Mucosa of descending colon (tissue), 3 donors: ENCODE results near the gene MADD. TPM values are rescaled to one million over a fixed set of nuclear protein-coding genes. Genes with fewer than 3 reads are reported as not detected.

Experiments used
- ATAC-seq: fragments of 200-7000 bp; cut with Tn5 transposase; one replicate; pipeline ENCODE4 v1.9.1; 2020; ENCODE audit warnings: mild to moderate bottlenecking, moderate library complexity
- DNase-seq, 3 donors: peaks; one replicate each; pipeline ENCODE4 v3.0.0-alpha.2; 2020
- H3K36me3 ChIP-seq: fragments of 200-600 bp; one replicate; pipeline ENCODE4 v1.8.0; 2021; ENCODE audit warnings: low read depth, mild to moderate bottlenecking
- H3K4me1 ChIP-seq: fragments of 200-600 bp; one replicate; pipeline ENCODE4 v1.8.0; 2021; ENCODE audit warnings: low read depth, mild to moderate bottlenecking
- H3K4me3 ChIP-seq: fragments of 200-600 bp; one replicate; pipeline ENCODE4 v1.8.0; 2021; ENCODE audit warnings: mild to moderate bottlenecking
- H3K9me3 ChIP-seq: fragments of 200-600 bp; one replicate; pipeline ENCODE4 v1.8.0; 2021; ENCODE audit warnings: mild to moderate bottlenecking
- CTCF ChIP-seq: fragments of 200-600 bp; IDR thresholded peaks from one replicate; pipeline ENCODE4 v1.8.0; 2022; ENCODE audit warnings: antibody characterized with exemption, mild to moderate bottlenecking
- intact Hi-C, 2 donors: fragments of 100-400 bp; cut with DNase I in 1 of 2; cut with micrococcal nuclease in 1 of 2; formaldehyde crosslinking; loops; one replicate each; pipeline versions ENCODE4 v1.11.0 to v1.11.1; 2022; cut with DNase I, micrococcal nuclease
- total RNA-seq, 3 donors: library from RNA; stranded (reverse); fragmentation: NEBNext Ultra II Directional in 2 of 3; extraction: Animal tissue kit (Norgen Biotek cat#: 25700) in 2 of 3; gene quantifications; one replicate each; pipeline versions ENCODE4 v1.2.1 to v1.2.4, GENCODE V29; 2021 to 2023
- donor health status: DM: no; HTN: no; CAD: no; lungs with moderate emphysema.
- donor health status: DM: no; HTN: no; CAD: no.
- donor health status: DM: no; HTN: yes; CAD: no.

The MADD gene
- total RNA-seq, 3 donors from 2014 or later: 45.0 to 69.6 (median 67.3) TPM

- Histone ChIP-seq H3K4me3 (no peak overlapping the region), H3K9me3 (no peaks in the 10 kb centered on the region), H3K36me3 (no peaks in the 10 kb centered on the region), H3K4me1 (peaks cover 34% of the 10 kb centered on the region)
- intact Hi-C loops: loop anchor here in 1 of 2 donors (5.0 kb wide), 1 partner anchor 42 kb away; no protein-coding TSS in a partner anchor
- DNase-seq (peak; percentile 71 to 81 (median 81)), ATAC-seq (peak; percentile 86)
- TF ChIP-seq CTCF: no peak
Observed at GRCh38 chr11:47259232-47259977, 10.5 kb upstream of the MADD start.

GRCh38 chr11:47260366-47260765, 9.6 kb upstream of the MADD start:
- H3K9me3 ChIP-seq: no peaks in the 10 kb centered on the region
- no peak overlapping the region for H3K4me3 ChIP-seq
- intact Hi-C loops: loop anchor here in 1 of 2 donors (5.0 kb wide), 1 partner anchor 83 kb away; the partner anchor contains the start of gene ARFGAP2
- ATAC-seq (no peak), DNase-seq (no peak)
- TF ChIP-seq CTCF: no peak
- H3K36me3 ChIP-seq: no peaks in the 10 kb centered on the region
- peaks cover 26% of the 10 kb centered on the region for H3K4me1 ChIP-seq

GRCh38 chr11:47261291-47261800, 8.6 kb upstream of the MADD start:
- DNase-seq: no peak
- Histone ChIP-seq H3K36me3 (no peaks in the 10 kb centered on the region), H3K9me3 (no peaks in the 10 kb centered on the region), H3K4me3 (no peak overlapping the region), H3K4me1 (peaks cover 26% of the 10 kb centered on the region)
- intact Hi-C loops: loop anchor here in 1 of 2 donors (5.0 kb wide), 1 partner anchor 84 kb away; the partner anchor contains the start of gene ARFGAP2
- TF ChIP-seq CTCF: no peak
- ATAC-seq: no peak

GRCh38 chr11:47264119-47264518, 5.8 kb upstream of the MADD start:
- Histone ChIP-seq H3K9me3 (no peaks in the 10 kb centered on the region), H3K36me3 (no peaks in the 10 kb centered on the region), H3K4me3 (no peak overlapping the region), H3K4me1 (peaks cover 22% of the 10 kb centered on the region)
- intact Hi-C loops: loop anchor here in 1 of 2 donors (5.0 kb wide), 1 partner anchor 87 kb away; the partner anchor contains the start of gene ARFGAP2
- no peak for TF ChIP-seq CTCF
- DNase-seq (peak in 2 of 3 donors; percentile 11 to 18), ATAC-seq (no peak)

- intact Hi-C loops: loop anchor here in 1 of 2 donors (5.0 kb wide), 1 partner anchor 87 kb away; the partner anchor contains the start of gene ARFGAP2
- Histone ChIP-seq H3K4me3 (no peak overlapping the region), H3K36me3 (no peaks in the 10 kb centered on the region), H3K9me3 (no peaks in the 10 kb centered on the region), H3K4me1 (peaks cover 18% of the 10 kb centered on the region)
- ATAC-seq (no peak), DNase-seq (no peak)
- no peak for TF ChIP-seq CTCF
Observed at GRCh38 chr11:47264521-47264920, 5.4 kb upstream of the MADD start.
